Heart left ventricle (tissue), 13 donors: Measurements from ENCODE around the gene WHRN.

Source experiments
- POLR2A ChIP-seq, 2 donors: fragments of 450-650 bp; IDR thresholded peaks; one replicate each; pipeline ENCODE4 v1.6.1; 2017; ENCODE audit warnings: antibody characterized with exemption in 2 of 2, mild to moderate bottlenecking in 2 of 2, moderate library complexity in 2 of 2
- TF ChIP-seq, protein P1 (sequence below), 12 donors: fragments of 200-600 bp; sonication (generic) in 4 of 12; IDR thresholded peaks; one replicate each; pipeline versions ENCODE4 v1.5.0 to v1.8.0; 2018 to 2022; ENCODE audit warnings: antibody characterized with exemption in 12 of 12, mild to moderate bottlenecking in 5 of 12
- donor health status: ischemic (EF 13 %, LVEDD 7.1; RV severe dilation, severe dysfunction).
- donor health status: DM: no; HTN: yes; CAD: no.
- donor health status: DM: no; HTN: no; CAD: no.
- donor health status: ischemic (EF 25% LVEDD 6.9; RV normal size, moderate dysfunction).
- donor health status: ischemic (EF 25% LVEDD 5.7; RV mildly dilated, moderate dysfunction).
- donor health status: ischemic (EF 35%, LVEDD 5.7; RV mildly dilated, moderate dysfunction).
- donor health status: nonischemic (EF 11% LVEDD 7.7; RV severe dilation, severe dysfunction).
- donor health status: DM: yes; HTN: yes; CAD: no.
- donor health status: PGD.
- donor health status: ischemic (EF 29% LVEDD 5.4; RV normal size, mild dysfunction).
- donor health status: nonischemic (EF 23%, LVEDD 6.1; RV moderate dilation, normal function).

DNA sequence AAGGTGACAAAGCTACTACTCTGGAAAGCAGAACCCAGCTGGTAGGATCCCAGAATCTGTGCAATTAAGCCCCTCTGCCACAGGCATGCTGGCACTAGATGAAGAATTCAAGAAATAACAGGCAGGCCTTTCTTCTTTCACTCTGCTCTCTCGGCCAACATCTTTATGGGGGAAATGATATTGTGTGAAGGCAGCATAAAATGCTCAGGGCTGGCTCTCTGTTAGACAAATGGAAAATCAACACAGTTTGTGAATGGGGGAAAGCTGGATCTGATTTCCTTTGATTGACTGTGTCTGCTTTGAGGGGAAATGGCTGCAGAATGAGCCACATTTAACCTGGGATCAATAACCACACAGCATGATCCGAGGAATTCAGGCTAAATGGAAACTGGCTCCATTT, 88.4 kb downstream of the WHRN start:
- TF ChIP-seq, protein P1, sequence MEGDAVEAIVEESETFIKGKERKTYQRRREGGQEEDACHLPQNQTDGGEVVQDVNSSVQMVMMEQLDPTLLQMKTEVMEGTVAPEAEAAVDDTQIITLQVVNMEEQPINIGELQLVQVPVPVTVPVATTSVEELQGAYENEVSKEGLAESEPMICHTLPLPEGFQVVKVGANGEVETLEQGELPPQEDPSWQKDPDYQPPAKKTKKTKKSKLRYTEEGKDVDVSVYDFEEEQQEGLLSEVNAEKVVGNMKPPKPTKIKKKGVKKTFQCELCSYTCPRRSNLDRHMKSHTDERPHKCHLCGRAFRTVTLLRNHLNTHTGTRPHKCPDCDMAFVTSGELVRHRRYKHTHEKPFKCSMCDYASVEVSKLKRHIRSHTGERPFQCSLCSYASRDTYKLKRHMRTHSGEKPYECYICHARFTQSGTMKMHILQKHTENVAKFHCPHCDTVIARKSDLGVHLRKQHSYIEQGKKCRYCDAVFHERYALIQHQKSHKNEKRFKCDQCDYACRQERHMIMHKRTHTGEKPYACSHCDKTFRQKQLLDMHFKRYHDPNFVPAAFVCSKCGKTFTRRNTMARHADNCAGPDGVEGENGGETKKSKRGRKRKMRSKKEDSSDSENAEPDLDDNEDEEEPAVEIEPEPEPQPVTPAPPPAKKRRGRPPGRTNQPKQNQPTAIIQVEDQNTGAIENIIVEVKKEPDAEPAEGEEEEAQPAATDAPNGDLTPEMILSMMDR (IDR thresholded peaks at IDR 0.05) = no peak
- TF ChIP-seq POLR2A (IDR thresholded peaks at IDR 0.05) = no peak
